Astrocyte of the hippocampus (primary cell): ENCODE measurements around the gene RMDN2.

ENCODE experiments used
- DNase-seq: peaks from one replicate; pipeline ENCODE4 v3.0.0; 2011; ENCODE audit warnings: low read depth, low spot score

RMDN2 gene

DNA sequence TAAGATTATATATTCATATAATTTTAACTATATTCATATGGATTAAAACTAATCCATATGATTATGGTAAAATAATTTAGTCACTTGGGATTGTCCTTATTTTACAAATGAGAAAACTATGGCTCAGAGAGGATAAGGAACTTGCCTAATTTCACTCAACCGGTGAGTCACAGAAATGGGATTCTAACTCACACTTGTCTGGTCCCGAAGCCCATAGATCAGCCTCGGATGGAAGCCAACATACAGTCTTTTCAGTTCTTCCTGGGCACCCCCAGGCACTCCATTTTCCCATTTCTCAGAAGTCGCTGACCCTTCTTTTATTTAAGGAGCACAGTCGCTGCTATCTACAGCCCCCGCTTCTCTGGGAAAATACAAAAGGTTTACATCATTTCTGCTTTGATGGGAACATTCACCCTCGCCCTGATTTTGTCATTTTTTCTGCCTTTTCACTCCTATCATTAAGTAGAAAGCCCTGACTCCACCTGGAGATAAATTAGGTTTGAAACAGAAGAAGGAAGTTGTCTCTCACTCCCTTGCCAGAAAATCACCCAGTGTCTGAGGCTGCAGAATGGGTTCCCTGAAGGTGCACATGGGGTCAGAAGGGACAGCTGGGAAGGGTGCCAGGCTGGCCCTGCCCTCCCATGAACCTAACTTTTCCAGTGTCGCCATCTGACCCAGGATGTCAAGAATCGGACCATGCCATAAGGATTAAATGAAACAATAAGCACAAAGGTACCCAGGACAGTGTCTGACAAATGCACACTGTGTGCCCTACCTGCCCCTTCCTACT lies 114.2 kb downstream of the RMDN2 start:
- DNase-seq = no peak

DNA sequence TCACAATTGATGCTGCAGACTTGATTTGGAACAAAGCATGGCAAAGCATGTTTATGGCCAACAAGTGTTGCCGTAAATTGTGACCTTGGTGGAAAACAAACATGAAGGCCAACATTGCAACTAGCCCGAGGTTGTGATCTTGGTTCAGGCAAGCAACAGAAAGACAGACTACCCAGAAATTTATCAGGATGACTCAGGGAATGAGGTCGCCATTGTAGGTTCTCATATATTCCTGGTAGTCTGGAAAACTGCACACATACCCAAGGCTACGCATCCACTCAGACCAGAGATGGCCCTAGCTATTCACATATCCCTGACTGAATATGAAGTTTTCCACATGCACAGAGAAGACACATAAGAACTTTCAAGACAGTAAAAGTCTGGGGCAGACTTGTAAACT lies 120.7 kb downstream of the RMDN2 start:
- no peak for DNase-seq

DNA sequence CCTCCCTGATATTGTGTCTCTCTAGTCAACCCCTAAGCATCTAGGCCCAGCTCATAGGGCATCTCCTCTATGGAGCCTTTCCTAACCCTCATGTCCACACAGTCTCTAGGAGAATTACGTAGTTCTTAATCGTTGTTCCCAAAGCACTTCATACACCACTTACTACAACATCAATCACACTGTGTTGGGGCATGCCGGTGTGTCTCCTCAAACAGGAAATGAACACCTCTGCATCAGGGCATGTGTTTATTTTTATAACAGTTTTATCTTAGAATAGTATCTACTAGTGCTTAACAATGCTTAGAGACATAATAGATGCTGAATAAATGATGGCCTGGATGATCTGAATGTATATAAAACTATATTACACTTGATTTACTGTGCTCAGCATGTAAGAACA lies 131.1 kb downstream of the RMDN2 start:
- no peak for DNase-seq

GRCh38 chr2:38057651-38058410 lies 132.7 kb downstream of the RMDN2 start:
- peak; percentile 43 for DNase-seq

DNA sequence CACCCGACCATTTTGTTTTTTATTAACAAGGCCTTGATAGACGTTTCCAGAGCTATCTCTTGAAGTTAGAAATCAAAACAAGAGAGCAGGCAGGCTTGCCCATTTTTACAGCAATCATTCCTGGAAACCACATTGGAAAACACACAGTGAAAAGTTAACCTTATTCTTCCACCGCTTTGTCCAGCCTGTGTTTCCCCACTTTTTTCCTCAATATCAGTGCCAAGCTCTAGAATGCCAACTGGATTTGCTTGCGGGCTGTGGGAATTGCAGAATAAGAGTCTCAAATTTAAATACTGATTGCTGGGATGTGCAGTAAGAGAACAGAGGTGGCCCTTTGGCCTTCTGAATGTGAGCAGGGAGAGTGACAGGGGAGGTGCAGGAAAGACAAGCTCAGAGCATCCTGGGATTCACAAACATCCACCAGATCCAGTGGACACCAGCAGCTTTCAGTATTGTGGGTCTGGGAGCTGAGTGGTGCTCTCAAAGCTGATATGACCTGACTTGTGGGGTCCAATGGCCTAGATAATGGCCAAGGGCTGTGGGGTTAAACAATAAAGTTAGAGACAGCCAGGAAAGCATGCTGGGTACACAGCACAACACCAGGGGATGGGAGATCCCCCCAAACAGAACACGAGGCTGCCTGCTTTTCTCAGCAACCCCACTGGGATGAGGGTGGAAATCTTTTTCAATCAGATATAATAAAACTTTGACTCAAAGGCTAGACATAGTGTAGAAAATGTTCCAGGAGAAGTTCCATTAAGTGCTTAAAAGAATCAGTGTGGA lies 135.3 kb downstream of the RMDN2 start:
- no peak for DNase-seq

- no peak for DNase-seq
Measured at GRCh38 chr2:38064801-38065501, 139.9 kb downstream of the RMDN2 start.

GRCh38 chr2:38065502-38066135 lies 140.5 kb downstream of the RMDN2 start:
- DNase-seq = no peak

DNA sequence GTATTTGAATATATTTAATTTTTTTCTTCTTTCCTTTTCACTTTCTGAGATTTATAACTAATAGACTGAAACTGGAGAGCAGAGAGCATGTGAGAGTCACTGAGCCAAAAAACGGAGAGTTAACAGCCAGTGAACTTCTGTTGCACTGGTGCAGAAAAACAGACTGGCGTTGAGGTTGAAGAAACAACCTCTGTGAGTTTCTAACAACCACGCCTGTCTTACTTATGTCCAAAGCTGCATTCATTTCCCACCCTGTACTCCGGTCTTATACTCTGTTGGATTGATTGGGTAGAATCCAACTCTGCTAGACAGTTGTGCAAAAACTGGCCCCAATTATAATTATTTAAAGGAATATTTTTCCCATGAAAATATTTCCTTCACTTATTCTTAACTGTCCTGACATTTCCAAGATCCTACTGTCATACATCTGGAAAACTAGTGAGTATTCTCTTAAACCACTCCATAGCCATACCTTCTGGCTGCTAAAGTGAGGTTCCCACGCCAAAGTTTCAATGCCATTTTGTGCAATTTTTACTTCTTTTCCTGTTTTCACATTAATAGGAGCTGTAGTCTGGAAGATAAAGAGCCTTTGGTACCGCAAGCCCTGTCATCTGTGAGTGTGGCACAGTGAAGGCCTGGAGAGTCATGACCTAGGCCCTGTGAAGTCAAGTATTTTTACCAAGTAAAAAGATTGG lies 141.5 kb downstream of the RMDN2 start:
- no peak for DNase-seq
